HG02588 (cell line): Measurements from ENCODE around the gene TESK1.
"Not testable (repeated sequence)": the region's sequence is repeated elsewhere in the genome, so short reads cannot be mapped to it uniquely, and the experiment has no call there.

ENCODE experiments used
- ATAC-seq: cut with Tn5 transposase; IDR thresholded peaks from one replicate; pipeline ENCODE4 v1.9.1; 2021; ENCODE audit warnings: mild to moderate bottlenecking, moderate library complexity; ENCODE audit not compliant: unreplicated experiment

The TESK1 gene

DNA sequence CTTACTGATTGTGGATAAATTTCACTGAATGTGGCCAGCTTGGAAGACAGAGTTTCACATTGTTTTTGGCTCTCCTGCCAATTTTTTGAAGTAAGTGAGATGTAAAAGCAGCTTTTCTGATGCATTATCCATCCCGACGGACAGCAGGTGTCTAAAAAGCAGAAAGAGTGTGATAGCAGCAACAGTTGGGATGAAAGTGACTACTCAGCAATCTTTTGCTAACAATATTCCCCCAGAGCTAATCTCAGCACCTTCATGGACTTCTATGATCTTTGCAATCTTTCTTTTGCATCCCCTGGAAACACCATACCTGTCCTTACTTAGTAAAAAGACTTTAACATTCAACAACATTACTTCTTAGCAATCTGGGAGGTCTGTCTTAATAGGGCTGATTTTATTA is 7.8 kb downstream of the TESK1 start:
- no peak for ATAC-seq

DNA sequence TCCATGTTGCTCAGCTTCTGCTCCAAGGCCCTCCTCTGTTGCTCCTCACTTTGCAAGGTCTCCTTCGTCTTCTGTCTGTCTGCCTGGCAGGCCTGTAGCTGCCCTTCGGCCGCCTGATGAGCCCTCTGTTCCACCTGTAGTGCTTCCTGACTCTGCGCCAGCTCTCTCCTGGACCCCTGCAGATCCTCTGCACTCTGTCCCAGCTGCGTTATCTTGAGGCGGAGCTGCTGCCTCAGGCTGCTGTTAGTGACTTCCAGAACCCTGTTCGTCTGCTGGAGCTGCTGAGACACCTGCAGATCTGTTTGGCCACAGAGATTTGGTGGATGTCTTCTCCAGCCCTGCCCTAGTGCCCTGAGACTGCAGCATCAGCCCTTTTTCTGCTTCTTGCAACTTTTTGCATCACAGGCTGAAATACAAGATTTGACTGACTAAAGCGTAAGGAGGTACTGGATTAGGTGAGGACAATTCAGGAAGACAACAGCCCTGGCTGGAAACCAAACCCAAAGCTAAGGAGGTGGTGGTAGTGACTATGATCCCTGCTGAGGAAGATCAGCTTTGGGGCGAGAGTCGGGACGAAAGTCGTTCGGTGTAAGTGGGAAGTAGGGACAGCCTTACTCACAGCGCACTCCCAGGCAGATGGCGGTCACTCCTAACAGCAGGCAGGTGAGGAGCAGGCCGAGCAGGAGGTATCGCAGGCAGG is 11.1 kb downstream of the TESK1 start:
- ATAC-seq: no peak

DNA sequence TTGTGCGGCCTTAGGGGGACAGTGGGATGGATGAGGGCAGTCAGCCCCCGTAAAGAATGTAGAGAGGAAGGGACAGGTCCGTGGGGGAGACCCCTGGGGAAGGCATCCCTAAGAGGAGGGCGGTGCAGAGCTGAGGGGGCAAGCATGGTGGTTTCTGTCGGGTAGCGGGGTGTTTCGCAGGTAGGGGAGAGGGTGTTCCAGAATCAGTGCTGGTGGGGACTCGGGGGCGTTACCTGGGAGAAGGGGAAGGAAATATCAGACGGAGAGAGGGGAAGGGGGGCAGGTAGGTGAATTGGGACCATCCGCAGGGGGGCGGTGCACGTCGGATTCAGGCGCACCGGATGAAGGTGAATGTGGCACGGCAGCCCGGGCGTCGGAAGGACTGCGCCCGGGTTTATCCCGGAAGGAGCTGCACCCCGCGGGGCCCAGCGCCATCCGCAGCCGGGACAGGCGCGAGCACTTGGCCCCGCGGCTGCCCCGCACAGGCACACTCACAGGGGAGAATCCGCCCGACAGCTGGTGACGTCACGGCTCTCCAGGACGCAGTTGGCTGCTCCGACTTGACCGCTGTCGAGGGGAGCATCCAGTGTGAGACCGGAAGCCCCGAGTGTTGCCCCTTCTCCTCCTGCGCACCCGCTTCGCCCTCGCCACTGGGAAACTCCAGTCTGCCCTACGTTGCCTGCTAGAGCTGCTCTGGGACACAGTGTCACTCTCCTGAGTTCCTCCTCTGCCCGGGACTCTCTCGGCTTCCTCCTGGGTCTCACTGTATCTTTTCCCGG is 11.8 kb downstream of the TESK1 start:
- ATAC-seq: peak; percentile 40

GRCh38 chr9:35617548-35617947 is 12.5 kb downstream of the TESK1 start:
- ATAC-seq: no peak

- no peak for ATAC-seq
Measured at GRCh38 chr9:35618325-35618727, 13.3 kb downstream of the TESK1 start, which contains the start of gene CD72. Gene CD72, minus strand, starts transcription at chr9:35618413. Its CDS starts 110 bp downstream, at chr9:35618303.

GRCh38 chr9:35618854-35619799 is 14.1 kb downstream of the TESK1 start:
- ATAC-seq: peak; percentile 31

- peak; percentile 55 for ATAC-seq
Measured at GRCh38 chr9:35619800-35620158, 14.7 kb downstream of the TESK1 start.

DNA sequence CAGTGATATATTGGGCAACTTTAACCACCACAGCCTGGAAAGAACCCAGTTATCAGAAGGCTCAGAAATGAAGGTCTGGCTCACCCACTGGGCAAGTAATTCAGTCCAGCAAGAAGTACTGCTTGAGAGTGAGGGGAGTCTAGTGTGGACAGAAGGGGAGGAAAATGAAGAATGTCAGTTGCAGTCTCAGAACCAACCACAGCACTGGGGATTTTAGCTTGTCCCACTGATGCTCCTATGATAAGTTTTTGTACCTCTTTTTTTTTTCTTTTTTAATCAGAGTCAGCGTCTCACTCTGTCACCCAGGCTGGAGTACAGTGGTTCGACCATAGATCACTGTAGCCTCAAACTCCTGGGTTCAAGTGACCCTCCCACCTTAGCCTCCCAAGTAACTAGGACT is 22.5 kb downstream of the TESK1 start:
- ATAC-seq: no peak

DNA sequence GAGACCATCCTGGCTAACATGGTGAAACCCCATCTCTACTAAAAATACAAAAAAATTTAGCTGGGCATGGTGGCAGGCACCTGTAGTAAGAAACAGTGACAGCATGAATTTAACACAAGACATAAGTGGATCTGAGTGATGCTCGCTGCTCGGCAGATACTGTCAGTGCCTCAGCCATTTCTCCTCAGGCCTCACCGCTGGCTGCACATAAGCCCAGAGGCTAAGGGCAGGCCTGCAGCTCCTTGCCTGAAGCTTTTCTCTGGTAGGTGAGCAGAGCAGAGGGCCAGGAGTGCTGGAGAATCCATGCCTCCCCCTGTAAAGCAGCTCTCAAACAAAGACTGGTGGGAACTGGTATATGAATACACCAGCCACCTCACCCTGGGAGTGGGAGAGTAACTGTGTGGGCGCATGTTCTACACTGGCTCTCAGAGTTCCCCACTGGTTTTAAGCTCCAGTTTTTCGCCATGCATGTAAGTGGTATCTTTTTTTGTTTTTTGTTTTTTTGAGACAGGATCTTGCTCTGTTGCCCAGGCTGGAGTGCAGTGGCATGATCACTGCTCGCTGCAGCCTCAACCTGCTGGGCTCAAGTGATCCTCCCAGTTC is 23.4 kb downstream of the TESK1 start:
- ATAC-seq: no peak

- no peak for ATAC-seq
Measured at GRCh38 chr9:35629597-35629996, 24.5 kb downstream of the TESK1 start.

DNA sequence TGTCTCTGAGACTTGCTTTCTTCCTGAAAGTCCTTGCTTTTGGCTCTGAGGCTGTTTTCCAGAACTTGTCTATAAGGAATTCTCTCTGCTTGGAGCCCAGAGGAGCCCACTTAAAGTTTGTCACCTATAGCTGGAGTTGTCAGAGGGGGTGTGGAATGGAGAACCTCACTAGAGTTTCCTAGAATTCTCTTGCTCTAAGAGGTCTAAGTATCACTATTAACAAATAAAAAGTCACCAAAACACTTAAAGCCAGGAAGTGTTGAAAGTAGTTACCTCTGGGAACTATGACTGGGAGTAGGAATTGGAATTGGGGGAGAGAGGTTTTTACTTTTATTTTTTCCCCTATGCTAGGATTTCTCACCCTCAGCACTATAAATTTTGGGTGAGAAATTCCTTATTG is 30.7 kb downstream of the TESK1 start:
- ATAC-seq: no peak

GRCh38 chr9:35636135-35636876 is 31.2 kb downstream of the TESK1 start:
- ATAC-seq: no peak

- ATAC-seq: not testable (repeated sequence)
Measured at GRCh38 chr9:35636877-35637246, 31.8 kb downstream of the TESK1 start.

DNA sequence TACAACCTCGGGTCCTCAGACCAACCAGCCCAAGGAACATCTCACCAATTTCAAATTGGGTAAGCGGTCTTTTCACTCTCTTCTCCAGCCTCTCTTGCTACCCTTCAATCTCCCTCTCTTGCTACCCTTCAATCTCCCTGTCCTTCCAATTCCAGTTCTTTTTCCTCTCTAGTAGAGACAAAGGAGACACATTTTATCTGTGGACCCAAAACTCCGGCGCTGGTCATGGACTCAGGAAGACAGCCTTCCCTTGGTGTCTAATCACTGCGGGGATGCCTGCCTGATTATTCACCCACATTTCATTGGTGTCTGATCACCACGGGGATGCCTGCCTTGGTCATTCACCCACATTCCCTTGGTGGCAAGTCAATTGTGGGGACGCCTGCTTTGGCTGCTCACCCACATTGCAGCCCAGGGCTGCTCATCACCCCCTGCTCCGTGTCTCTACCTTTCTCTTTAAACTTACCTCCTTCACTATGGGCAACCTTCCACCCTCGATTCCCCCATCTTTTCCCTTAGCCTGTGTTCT is 32.4 kb downstream of the TESK1 start:
- ATAC-seq: not testable (repeated sequence)

DNA sequence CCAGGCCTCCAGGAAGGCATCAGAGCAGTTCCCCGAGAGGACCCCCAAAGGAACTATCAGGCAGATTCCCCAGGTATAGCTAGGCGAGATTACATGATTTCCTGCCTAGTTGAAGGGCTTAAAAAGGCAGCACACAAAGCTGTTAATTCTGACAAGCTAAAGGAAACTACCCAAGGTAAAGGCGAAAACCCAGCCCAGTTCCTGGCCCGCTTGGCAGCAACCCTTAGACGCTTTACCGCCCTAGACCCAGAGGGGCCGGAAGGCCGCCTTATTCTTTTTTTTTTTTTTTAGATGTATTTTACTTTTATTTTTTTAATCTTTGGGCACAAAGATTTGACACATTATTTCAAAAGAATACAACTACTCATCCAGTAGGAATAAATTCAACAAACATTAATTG is 33.7 kb downstream of the TESK1 start:
- not testable (repeated sequence) for ATAC-seq

- not testable (repeated sequence) for ATAC-seq
Measured at GRCh38 chr9:35639225-35639624, 34.2 kb downstream of the TESK1 start.

DNA sequence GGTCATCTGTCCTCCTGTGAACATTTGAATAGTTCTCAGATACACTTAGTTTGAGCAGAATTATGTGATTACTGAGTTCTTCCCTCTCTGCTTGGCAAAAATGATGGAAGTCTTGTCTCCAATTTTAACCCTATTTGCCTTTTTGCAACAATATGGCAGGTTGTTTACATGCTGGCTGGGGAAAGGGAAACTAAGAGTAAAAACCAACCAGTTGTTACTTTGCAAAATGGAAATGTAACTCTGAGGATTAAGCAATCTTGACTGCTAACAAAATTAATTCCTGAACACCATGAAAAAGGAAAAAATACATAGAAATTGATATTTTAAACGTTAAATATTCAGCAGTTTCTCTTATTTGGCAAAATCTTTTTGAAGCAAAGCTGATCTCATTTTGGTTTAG is 34.6 kb downstream of the TESK1 start:
- no peak for ATAC-seq

DNA sequence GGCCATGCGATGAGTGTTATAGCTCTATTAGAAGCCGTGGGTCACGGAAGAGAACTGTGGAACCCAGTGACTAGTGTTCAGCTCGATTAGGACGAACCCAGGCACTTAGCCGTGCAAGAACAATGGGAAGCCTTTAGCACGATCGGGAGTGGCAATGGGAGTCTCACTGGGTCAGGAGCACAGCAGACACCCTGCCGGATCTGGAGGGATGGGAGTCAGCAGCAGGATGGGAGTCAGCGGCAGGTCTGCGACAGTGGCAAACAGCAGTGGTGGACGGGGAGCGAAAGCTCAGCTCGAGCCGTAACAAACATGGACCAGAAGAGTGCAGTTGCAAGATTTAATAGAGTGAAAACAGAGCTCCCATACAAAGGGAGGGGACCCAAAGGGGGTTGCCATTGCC is 35.4 kb downstream of the TESK1 start:
- not testable (repeated sequence) for ATAC-seq

GRCh38 chr9:35641478-35641877 is 36.4 kb downstream of the TESK1 start:
- not testable (repeated sequence) for ATAC-seq

DNA sequence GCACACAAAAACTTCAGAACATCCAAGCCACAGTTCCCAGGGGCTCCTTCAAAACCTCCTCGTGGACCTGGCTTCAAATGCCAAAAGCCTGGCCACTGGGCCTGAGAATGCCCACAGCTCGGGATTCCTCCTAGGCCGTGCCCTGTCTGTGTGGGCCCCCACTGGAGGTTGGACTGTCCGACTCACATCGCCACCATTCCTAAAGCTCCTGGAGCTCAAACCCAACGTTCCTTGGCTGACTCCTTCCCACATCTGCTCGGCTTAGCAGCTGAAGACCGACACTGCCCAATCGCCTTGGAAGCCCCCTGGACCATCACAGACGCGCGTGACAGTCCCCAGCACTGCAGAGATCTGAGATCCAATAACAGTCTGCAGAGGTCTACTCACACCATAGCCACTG is 38.0 kb downstream of the TESK1 start:
- ATAC-seq: no peak
